Sigmoid colon (tissue), 4 donors: ENCODE data around the gene TMEM132D.

Experiments
- EP300 ChIP-seq, 4 donors: sonication (generic); formaldehyde crosslinking; IDR thresholded peaks; one replicate each; pipeline ENCODE4 v1.6.1; 2017; ENCODE audit warnings: antibody characterized with exemption in 4 of 4
- POLR2A ChIP-seq, 2 donors: fragments of 450-650 bp; IDR thresholded peaks; one replicate each; pipeline ENCODE4 v1.6.1; 2016; ENCODE audit warnings: antibody characterized with exemption in 2 of 2, mild to moderate bottlenecking in 2 of 2, moderate library complexity in 2 of 2
- TF ChIP-seq, protein P1 (sequence below), 4 experiments: fragments of 450-650 bp in 3 of 4; fragments of 200-600 bp in 1 of 4; IDR thresholded peaks; one replicate each; pipeline ENCODE4 v1.5.1; 2016 to 2019; ENCODE audit warnings: antibody characterized with exemption in 4 of 4, mild to moderate bottlenecking in 3 of 4, moderate library complexity in 2 of 4

DNA sequence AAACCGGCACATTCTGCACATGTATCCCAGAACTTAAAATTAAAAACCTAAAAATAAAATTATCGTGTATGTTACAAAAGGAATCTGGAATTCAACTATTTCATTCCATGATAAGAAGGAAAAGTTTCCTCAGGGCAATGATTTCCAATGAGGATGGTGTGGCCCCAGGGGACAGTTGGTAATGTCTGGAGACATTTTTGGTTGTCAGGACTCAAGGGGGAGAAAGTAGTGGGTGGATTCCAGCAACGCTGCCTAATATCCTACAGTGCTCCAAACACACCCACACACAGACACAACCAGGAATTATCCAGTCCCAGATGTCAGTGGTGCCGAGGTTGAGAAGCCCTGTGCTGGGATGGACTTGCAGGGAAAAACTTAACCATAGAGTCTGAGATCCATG is 228.3 kb downstream of the TMEM132D start:
- TF ChIP-seq, protein P1, sequence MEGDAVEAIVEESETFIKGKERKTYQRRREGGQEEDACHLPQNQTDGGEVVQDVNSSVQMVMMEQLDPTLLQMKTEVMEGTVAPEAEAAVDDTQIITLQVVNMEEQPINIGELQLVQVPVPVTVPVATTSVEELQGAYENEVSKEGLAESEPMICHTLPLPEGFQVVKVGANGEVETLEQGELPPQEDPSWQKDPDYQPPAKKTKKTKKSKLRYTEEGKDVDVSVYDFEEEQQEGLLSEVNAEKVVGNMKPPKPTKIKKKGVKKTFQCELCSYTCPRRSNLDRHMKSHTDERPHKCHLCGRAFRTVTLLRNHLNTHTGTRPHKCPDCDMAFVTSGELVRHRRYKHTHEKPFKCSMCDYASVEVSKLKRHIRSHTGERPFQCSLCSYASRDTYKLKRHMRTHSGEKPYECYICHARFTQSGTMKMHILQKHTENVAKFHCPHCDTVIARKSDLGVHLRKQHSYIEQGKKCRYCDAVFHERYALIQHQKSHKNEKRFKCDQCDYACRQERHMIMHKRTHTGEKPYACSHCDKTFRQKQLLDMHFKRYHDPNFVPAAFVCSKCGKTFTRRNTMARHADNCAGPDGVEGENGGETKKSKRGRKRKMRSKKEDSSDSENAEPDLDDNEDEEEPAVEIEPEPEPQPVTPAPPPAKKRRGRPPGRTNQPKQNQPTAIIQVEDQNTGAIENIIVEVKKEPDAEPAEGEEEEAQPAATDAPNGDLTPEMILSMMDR (IDR thresholded peaks at IDR 0.05): no peak
- no peak for TF ChIP-seq POLR2A (IDR thresholded peaks at IDR 0.05)
- no peak for TF ChIP-seq EP300 (IDR thresholded peaks at IDR 0.05)
